ENCODE data around the gene TAS2R42.

TAS2R42 gene

DNA sequence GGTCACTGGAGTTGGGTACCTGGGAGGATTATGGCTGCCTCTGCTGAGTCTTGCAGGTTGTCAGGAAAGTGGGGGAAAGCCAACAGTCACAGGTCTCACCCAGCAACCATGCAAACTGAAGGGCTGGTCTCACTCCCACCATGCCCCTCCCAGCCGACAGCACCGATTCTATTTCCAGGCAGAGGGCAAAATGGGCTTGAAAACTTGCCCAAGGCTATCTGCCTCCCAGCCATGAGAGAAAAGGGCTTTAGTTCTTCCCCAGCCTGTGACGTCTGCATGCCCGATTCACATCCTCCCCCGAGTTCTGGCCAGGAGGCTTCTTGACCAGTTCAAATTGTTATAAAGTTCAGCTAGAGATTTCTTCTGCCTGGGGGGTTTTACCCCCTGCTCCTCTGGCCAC, 42.4 kb downstream of the TAS2R42 start:
- peak; percentile 20 for DNase-seq (ENCODE audit: low read depth, low spot score)

DNA sequence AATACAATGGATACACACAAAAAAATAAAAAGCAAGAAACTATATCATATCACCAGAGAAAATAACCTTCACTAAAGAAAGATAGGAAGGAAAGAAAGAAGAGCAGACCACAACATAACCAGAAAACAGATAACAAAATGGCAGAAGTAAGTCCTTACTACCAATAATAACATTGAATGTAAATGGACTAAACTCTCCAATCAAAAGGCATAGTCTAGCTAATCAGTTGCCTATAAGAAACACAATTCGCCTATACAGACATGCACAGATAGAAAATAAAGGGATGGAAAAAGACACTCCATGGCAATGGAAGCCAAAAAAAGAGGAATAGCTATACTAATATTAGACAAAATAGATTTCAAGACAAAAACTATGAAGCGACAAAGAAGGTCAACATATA, 43.4 kb downstream of the TAS2R42 start:
- no peak for DNase-seq (ENCODE audit: low read depth, low spot score)

DNA sequence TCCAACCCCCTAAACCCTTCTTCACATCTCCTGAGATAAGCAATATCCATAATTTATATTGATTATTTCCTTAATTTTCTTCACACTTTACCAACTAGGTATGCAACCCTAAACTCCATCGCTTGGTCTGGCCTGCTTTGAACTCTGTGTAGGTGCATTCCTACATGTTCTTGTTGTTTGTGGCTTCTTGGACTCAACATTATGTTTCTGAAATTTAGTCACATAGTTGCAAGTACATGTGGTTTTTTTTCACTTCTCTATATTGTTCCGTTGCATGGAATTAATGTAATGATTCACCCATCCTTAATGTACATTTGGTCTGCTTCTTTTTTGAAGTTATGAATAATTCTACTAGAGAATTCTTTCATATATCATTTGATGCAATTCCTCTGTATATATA, 50.7 kb downstream of the TAS2R42 start:
- no peak for DNase-seq (ENCODE audit: low read depth, low spot score)
